GM18870 (cell line): ENCODE measurements around the gene KLF3.

Experiments
- ATAC-seq: cut with Tn5 transposase; IDR thresholded peaks from one replicate; pipeline ENCODE4 v1.9.1; 2021; ENCODE audit warnings: moderate library complexity; ENCODE audit not compliant: unreplicated experiment

The KLF3 gene

DNA sequence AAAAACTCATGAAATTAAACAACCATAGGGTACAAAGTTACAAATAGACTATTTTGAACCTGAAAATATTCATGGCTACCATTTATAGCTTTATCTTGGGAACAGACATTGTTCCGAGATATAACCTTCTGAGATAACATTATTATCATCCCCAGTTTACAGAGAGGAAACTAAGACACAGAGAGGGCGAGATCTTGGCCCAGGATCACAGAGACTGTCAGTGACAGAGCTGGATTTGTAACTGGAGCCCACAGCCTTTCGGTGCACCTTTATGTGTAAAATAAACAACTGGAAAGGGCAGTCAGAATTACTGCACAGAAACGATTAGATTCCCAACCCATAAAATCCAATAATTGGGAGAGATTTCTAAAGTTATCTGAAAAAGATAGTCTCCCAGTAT is 28.4 kb downstream of the KLF3 start:
- ATAC-seq = no peak

DNA sequence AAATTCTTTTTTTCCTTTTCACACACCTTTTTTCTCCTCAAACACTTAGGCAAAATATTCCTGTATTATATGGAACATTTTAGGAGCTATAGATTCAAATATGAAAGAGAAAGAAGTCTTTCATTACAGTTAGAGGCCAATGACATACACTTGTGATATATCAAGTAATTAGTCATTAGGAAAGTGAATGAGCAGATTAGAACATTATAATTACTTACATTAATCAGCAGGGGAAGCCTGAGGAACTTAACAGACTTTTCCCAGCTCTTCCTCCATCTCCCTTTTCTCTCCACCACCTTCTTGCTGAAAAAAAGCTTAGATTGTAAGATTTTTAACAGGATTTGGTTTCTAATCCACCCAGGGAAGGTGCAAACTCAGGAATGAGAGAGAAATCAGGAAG is 29.6 kb downstream of the KLF3 start:
- ATAC-seq = no peak

- no peak for ATAC-seq
Measured at GRCh38 chr4:38694330-38694729, 30.3 kb downstream of the KLF3 start.

GRCh38 chr4:38695809-38696208 is 31.8 kb downstream of the KLF3 start:
- no peak for ATAC-seq

DNA sequence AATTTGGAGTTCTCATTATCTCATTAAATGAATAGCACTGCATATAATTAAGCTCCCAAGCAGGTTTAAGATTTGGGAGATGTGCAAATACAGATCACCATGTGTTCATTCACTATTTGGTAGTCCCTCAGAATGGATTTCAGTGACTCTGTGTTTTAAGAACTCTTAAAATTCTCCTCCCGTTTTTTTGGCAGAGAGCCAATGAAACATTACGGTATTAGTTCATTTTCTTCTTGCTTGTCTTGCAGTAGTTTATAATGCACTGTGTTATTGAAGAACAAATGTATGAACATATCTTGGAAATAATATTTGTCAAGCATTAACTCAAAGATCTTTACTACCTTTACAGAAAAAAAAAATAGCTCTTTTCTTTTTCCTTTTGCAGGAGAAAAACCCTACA is 32.7 kb downstream of the KLF3 start:
- ATAC-seq = no peak

GRCh38 chr4:38698176-38698575 is 34.2 kb downstream of the KLF3 start:
- ATAC-seq = no peak

DNA sequence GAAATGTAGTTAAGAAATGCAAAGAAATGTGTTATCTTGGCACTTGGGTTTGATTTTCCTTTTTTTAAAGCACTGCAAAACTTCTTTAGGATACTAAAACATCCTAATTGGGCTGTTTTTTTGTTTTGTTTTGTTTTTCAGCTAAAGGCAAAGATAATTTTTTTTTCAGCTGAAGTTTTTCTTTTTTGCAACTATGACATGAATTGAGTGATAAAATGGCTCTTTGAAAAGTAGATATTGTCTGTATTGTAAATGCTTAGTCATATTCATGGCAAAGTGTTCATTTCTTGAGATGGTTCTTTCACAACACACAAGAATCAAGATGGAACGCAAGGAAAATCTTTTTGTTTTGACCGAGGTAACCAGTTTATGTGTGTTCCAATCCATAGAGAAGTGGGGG is 35.1 kb downstream of the KLF3 start:
- no peak for ATAC-seq

DNA sequence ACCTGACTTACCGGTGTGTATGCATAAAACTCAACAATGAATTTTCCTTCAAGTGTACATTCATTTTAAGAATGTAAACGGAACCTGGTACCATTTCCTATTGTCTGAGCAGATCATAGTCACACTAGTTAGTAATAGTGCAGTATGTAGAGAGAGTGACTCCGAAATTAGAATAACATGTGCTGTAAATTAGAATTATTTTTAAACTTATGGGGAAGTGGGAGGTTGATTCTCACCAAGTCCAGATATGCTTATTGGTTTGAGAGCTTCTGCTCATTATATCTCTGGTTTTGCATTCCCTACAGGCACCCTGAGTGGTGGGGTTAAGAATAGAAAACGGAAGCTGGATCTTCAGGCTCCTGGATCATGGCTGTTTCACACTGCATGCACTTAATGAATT is 39.6 kb downstream of the KLF3 start:
- ATAC-seq = no peak

DNA sequence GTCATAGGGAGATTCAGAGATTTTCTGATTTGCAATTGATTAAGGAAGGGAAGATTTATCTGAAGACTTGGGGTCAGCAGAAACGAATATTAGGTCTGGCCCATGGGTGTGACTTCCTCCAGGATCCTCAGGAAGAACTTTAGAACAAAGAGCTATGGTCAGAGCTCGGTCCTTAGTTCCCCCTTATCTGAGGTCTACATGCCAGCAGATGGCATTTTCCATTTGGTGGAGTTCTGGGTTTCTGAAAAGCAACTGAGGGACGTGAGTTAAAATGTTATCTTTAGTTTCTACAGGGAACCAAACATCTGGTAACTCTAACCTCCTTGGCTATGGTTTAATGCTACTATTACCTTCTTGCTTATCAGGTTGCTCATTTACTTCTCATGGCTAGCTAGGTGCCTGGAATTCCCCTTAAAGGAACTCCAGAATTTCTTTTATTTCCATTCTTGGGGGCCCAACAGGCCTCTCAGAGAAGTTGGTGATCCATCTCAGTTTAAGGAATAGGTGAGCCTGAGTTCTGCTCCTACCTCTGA is 40.7 kb downstream of the KLF3 start:
- no peak for ATAC-seq

GRCh38 chr4:38706301-38706700 is 42.3 kb downstream of the KLF3 start:
- no peak for ATAC-seq

GRCh38 chr4:38710053-38710452 is 46.1 kb downstream of the KLF3 start:
- ATAC-seq = peak; percentile 76

DNA sequence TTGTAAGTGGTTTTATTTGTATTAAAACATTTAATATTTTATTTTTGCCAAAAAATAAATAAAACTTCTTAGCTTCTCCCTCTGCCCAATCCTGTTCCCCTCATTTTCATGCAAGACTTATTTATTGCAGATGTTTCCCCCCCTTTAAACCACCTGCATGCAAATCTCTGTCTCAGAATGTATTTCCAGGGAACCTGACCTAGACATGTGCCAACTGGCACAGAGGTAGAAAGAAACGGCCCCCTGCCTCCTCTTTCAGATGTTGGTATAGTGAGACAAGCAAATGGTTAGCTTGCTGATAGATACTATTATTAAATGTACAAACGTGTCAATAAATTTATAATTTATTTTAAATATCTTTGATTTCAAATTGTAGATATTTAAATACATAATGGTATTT is 47.1 kb downstream of the KLF3 start:
- no peak for ATAC-seq

DNA sequence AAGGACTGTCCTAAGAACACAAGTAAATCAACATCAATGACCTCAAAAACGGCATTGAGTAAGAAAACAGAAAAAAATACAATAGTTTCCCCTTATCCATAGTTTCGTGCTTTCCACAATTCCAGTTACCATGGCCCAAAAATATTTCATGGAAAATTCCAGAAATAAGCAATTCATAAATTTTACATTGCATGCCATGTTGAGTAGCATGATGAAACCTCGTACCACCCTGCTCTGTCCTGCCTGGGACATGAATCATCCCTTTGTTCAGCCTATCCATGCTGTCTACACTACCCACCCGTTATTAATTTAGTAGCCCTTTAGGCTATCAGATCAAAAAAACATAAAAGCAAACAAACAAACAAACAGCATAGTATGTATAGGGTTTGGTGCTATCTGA is 51.1 kb downstream of the KLF3 start:
- ATAC-seq = no peak

DNA sequence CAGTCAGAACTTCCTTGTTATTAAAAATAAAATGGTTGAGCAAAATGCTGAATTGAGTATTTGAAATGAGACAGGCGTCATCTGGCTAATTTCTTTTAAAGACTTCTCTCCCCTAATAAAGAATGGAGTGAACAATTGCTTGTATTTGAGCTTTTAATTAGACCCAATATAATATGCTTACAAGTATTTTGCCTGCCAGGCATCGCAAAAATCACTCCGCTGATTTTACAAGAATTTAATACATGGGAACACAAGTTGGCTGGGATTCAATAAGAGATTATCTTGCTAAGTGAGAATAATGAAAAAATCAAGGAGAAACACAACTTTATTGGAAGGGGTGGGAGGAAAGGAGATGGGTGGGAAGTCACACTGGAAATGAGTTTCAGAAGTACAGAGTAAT is 52.3 kb downstream of the KLF3 start:
- no peak for ATAC-seq

GRCh38 chr4:38717604-38718003 is 53.6 kb downstream of the KLF3 start:
- ATAC-seq = no peak

- no peak for ATAC-seq
Measured at GRCh38 chr4:38723114-38723513, 59.1 kb downstream of the KLF3 start.

DNA sequence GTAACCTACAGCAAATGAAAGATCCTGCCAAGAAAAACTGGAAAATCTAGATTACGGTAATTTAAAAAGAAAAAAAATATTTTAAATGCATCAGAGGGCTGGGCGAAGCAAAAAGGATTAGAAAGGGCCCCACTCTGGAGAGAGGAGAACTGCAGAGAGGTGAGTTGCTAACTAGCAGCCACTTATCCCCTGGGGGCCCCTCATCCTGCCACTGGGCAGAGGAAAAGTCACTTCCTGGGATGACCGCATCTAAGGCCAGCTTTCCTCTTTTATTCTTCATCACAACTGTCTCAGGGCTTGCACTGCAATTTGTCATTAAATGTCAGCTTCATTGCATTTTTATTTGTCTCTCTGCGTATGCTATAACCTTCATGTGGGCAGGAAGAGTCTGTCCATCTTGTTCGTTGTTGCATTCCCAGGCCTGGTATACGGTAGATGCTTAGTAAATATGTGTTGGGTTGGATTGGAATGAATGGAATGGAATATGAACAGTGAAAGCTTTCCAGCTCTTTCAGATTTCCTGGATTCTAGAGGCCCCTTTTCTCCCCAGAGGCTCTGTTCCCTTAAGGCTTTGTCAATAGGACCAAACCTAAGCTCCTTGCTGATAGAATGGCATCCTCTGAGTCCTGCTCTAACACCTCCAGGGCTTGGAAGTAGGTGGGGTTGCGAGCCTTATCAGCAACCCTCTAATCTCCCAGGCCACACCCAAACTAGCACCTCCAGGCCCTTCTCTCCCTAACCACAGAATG is 59.9 kb downstream of the KLF3 start:
- no peak for ATAC-seq

DNA sequence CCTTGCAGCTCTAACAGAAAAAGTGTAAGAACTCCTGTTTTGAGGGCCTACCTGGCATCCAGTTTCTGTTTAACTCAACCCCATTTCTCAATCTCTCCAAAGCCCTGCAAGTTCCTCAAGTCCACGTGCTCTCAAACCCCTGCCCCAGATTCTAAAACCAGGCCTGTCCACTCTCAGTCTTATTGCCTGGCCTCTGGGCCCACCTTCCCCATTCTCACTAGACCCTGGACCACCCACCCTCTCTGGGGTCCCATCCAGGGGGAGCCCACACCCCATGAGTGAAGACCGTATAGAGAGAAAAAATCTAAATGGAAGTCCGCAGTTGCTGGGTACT is 60.4 kb downstream of the KLF3 start:
- no peak for ATAC-seq

DNA sequence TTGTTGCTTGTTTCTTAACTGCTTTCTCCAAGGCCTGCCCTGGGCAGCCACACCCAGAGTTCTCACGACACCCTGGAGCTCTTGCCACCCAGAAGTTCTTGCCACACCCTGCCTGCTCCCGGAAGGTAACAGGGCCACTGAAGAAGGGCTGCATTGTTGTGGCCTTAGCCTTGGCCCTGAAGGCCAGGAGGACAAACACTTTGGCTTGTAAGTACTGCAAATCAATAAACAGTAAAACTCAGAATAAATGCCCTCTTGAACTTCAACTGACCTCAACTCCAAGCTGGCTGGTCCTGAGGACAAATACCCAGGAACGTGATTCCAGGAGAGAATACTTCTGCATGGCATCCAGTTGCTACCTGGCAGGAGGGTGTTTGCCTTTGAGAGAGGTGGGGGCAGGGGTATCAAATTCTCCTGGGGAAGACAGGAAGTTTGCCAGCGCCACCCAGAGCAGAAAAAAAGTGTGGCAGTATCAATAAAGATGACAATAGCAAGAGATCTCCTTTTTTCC is 64.7 kb downstream of the KLF3 start:
- no peak for ATAC-seq

- no peak for ATAC-seq
Measured at GRCh38 chr4:38730493-38730829, 66.5 kb downstream of the KLF3 start.

DNA sequence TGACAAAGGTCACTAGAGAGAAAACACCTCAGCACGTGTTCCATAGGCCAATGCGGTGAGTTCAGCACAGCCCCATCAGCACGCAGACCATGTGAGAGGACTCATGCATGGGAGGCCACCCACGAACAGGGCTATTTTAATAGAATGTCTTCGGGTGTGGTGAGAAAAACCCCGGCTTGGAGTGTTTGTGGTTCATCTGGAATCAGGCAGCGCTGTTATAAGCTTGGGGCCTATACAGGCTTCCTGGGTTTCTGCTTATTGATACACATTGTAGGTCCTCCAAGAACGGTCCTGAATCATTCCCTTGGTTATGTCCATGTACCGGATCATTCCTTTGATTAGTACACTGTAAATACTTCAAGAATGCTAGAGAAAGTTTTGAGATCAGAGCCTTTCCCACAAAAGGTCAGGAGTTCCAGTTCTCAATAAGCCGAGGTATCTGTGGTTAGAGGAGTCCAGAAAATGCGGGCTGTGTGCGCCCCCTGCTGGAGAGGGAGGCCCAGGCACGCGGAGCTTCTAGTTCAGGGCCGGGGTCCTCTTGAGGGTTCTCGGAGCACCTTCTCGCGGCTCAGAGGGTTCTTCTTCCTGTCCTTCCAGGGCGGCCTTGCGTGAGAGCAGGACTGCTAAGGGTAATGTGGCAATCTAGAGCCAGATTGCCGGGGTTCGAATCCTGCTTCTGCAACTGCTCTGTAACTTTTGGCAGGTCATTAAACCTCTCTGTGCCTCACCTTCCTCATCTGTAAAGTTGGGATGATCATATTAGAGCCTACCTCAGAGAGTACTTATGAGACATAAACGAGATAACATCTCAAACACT is 67.0 kb downstream of the KLF3 start:
- ATAC-seq = peak; percentile 78

DNA sequence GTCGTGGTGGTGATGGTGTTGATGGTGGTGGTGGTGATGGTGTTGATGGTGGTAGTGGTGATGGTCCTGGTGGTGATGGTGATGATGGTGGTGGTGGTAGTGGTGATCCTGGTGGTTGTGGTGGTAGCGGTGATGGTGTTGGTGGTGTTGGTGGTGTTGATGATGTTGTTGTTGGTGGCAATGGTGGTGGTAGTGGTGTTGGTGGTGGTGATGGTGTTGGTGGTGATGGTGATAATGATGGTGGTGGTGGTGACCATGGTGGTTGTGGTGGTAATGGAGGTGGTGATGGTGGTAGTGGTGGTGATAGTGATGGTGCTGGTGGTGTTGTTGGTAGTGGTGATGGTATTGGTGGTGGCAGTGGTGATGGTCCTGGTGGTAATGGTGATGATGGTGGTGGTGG is 69.7 kb downstream of the KLF3 start:
- ATAC-seq = no peak
